Measurements from ENCODE around the gene LRRC4C. TPM values are rescaled to one million over a fixed set of nuclear protein-coding genes. Genes with fewer than 3 reads are reported as not detected.

LRRC4C gene
- total RNA-seq, 1 donor from 2014 or later: 5.5 TPM

GRCh38 chr11:40987776-40988435 is 471.5 kb downstream of the LRRC4C start:
- DNase-seq (ENCODE audit: low read depth, low spot score): no peak
- H3K4me3 Mint-ChIP-seq: no peak overlapping the region
- H3K27me3 Mint-ChIP-seq (ENCODE audit: low read depth): peaks cover 3% of the 10 kb centered on the region
- no peaks in the 10 kb centered on the region for H3K36me3 Mint-ChIP-seq (ENCODE audit: low read depth)
- no peak overlapping the region for H3K27ac Mint-ChIP-seq (ENCODE audit: unreplicated experiment)
- no peak for TF ChIP-seq CTCF (conservative IDR thresholded peaks at IDR 0.05)
- peaks cover 2% of the 10 kb centered on the region for H3K9me3 Mint-ChIP-seq
- H3K4me1 Mint-ChIP-seq: peaks cover 4% of the 10 kb centered on the region

GRCh38 chr11:40986320-40986719 is 473.1 kb downstream of the LRRC4C start:
- Mint-ChIP-seq H3K4me1 (peaks cover 4% of the 10 kb centered on the region), H3K4me3 (no peak overlapping the region), H3K36me3 (ENCODE audit: low read depth) (no peaks in the 10 kb centered on the region), H3K27me3 (ENCODE audit: low read depth) (peaks cover 3% of the 10 kb centered on the region), H3K27ac (ENCODE audit: unreplicated experiment) (no peak overlapping the region), H3K9me3 (peaks cover 2% of the 10 kb centered on the region)
- TF ChIP-seq CTCF (conservative IDR thresholded peaks at IDR 0.05): no peak
- DNase-seq (ENCODE audit: low read depth, low spot score): no peak

DNA sequence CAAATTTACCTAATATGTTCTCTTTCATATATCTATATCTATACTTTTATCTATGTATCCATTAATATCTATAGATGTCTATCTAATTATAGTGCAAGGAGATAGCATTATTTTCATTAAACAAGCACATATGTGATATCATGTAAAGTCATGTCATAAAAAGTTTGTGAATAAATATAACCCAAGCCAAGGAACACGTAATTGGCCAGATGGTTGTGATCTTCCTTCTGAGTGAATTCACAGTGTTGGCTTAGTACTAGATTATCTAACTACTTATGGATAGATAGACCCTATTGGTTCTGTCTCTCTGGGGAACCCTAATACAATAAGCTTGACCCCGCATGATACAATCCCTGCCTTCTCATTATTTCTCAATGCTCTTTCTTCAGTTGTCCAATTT is 484.4 kb downstream of the LRRC4C start:
- no peak for DNase-seq (ENCODE audit: low read depth, low spot score)
- peaks cover 17% of the 10 kb centered on the region for H3K9me3 Mint-ChIP-seq
- H3K4me3 Mint-ChIP-seq: no peak overlapping the region
- no peaks in the 10 kb centered on the region for H3K27me3 Mint-ChIP-seq (ENCODE audit: low read depth)
- H3K36me3 Mint-ChIP-seq (ENCODE audit: low read depth): peaks cover 4% of the 10 kb centered on the region
- no peak for TF ChIP-seq CTCF (conservative IDR thresholded peaks at IDR 0.05)
- no peak overlapping the region for H3K27ac Mint-ChIP-seq (ENCODE audit: unreplicated experiment)
- no peaks in the 10 kb centered on the region for H3K4me1 Mint-ChIP-seq

DNA sequence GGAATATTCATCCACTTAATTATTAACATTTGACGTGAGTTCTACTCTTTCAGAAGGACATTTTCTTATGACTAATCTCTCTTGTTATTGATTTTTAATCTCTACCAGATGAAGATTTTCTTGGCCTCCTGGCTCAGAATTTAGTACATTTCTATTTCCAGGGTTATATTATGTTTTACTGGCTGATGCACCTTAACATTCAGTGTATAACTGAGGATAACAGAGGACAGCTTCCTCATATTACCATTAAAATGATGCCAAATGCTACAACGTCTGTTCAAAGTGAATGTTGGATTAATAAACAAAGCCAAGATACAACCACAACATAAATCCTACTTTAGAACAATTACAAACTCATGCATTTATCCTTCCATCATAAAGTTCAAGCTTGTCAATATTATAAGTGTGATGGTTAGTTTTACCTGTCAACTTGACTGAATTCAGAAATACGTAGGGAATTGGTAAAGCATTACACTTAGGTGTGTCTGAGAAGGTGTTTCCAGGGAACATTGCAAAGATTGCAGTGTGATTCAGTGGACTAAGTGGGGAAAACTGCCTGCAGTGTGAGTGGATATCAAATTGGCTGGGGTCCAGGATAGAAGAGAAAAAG is 485.2 kb downstream of the LRRC4C start:
- H3K4me3 Mint-ChIP-seq: no peak overlapping the region
- H3K27ac Mint-ChIP-seq (ENCODE audit: unreplicated experiment): no peak overlapping the region
- peaks cover 17% of the 10 kb centered on the region for H3K9me3 Mint-ChIP-seq
- no peak for DNase-seq (ENCODE audit: low read depth, low spot score)
- no peaks in the 10 kb centered on the region for H3K4me1 Mint-ChIP-seq
- H3K36me3 Mint-ChIP-seq (ENCODE audit: low read depth): peaks cover 4% of the 10 kb centered on the region
- TF ChIP-seq CTCF (conservative IDR thresholded peaks at IDR 0.05): no peak
- H3K27me3 Mint-ChIP-seq (ENCODE audit: low read depth): no peaks in the 10 kb centered on the region

DNA sequence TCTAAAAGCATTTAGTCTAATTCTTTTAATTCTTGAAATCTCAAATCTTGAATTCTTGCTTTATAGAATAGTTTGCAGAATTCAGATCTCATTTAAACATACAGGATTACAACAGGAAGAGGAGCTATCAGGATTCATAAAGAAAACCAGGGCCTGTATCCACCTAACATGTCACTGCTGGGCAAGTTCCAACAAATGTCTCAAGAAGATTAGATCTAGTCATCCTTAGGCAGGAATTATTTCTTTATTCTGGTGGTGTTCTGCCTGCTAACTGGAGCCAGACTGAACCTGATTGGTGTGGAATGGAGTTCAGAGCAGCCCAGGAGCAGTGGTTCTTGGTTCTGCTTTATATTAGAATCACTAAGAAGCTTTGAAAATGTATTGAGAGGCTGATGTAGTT is 500.7 kb downstream of the LRRC4C start:
- H3K4me1 Mint-ChIP-seq: no peaks in the 10 kb centered on the region
- TF ChIP-seq CTCF (conservative IDR thresholded peaks at IDR 0.05): no peak

More for the DNA sequence above, 500.7 kb downstream of the LRRC4C start:
- H3K4me3 Mint-ChIP-seq: no peak overlapping the region
- no peaks in the 10 kb centered on the region for H3K36me3 Mint-ChIP-seq (ENCODE audit: low read depth)
- no peaks in the 10 kb centered on the region for H3K27me3 Mint-ChIP-seq (ENCODE audit: low read depth)
- H3K9me3 Mint-ChIP-seq: no peaks in the 10 kb centered on the region
- no peak for DNase-seq (ENCODE audit: low read depth, low spot score)
- H3K27ac Mint-ChIP-seq (ENCODE audit: unreplicated experiment): no peak overlapping the region

All from neural crest cell (in vitro differentiated cells).